Activated naive CD8-positive, alpha-beta T cell treated with anti-CD3 and anti-CD28 coated beads, Interleukin-2, amount 10 ng/mL, durations not matched to agents 7 days and 5 days (primary cell): ENCODE results near the gene RPS2. TPM values are rescaled to one million over a fixed set of nuclear protein-coding genes. Genes with fewer than 3 reads are reported as not detected.

Source experiments
- total RNA-seq, 2 experiments: library from RNA; stranded (reverse); gene quantifications; one replicate each; pipeline ENCODE4 v1.2.3, GENCODE V29; 2021

Gene RPS2
- total RNA-seq, 2 experiments from 2014 or later = 2,404 to 2,409 TPM

Other genes starting within 250 kb of the RPS2 start
- gene NME3, start 193.3 kb downstream of the RPS2 start, total RNA-seq = 10 to 100 TPM; 58.1 to 60.9 TPM
- 10 to 100 TPM; 28.7 to 36.3 TPM for gene EME2, start 192.0 kb downstream of the RPS2 start, total RNA-seq
- gene MRPS34, start 191.7 kb downstream of the RPS2 start, total RNA-seq = 100 to 1,000 TPM in 1 of 2 experiments, 10 to 100 TPM in 1; 91.6 to 103 TPM
- gene SPSB3, start 182.3 kb downstream of the RPS2 start, total RNA-seq = 10 to 100 TPM; 67.8 to 74.1 TPM
- 10 to 100 TPM; 55.6 to 55.9 TPM for gene NUBP2, start 181.9 kb downstream of the RPS2 start, total RNA-seq
- under 1 TPM; 0.23 to 0.55 TPM for gene IGFALS, start 171.1 kb downstream of the RPS2 start, total RNA-seq
- gene HAGH, start 138.0 kb downstream of the RPS2 start, total RNA-seq = 10 to 100 TPM; 48.7 to 51.6 TPM
- 10 to 100 TPM; 12.0 to 12.2 TPM for gene FAHD1, start 137.6 kb downstream of the RPS2 start, total RNA-seq
- gene MEIOB, start 92.7 kb downstream of the RPS2 start, total RNA-seq = not detected
- not detected for gene HS3ST6, start 46.4 kb downstream of the RPS2 start, total RNA-seq
- 10 to 100 TPM; 12.0 to 12.5 TPM for gene MSRB1, start 21.6 kb downstream of the RPS2 start, total RNA-seq
- not detected for gene RPL3L, start 10.1 kb downstream of the RPS2 start, total RNA-seq
- gene NDUFB10, start 5.3 kb downstream of the RPS2 start, total RNA-seq = 100 to 1,000 TPM; 108 to 115 TPM
- not detected for gene RNF151, start 2.0 kb upstream of the RPS2 start, total RNA-seq
- gene TBL3, start 7.2 kb upstream of the RPS2 start, total RNA-seq = 10 to 100 TPM; 29.4 to 30.7 TPM
- 1 to 10 TPM in 1 of 2 experiments, under 1 TPM in 1; 0.58 to 1.8 TPM for gene NOXO1, start 16.6 kb upstream of the RPS2 start, total RNA-seq
- gene GFER, start 19.4 kb upstream of the RPS2 start, total RNA-seq = 10 to 100 TPM; 28.8 to 31.9 TPM
- gene SYNGR3, start 25.1 kb upstream of the RPS2 start, total RNA-seq = 1 to 10 TPM; 2.0 to 2.2 TPM
- 10 to 100 TPM; 67.8 to 77.1 TPM for gene ZNF598, start 45.0 kb upstream of the RPS2 start, total RNA-seq
- under 1 TPM in 1 of 2 experiments, not detected in 1; 0.42 TPM for gene NPW, start 55.0 kb upstream of the RPS2 start, total RNA-seq
- gene NHERF2, start 62.1 kb upstream of the RPS2 start, total RNA-seq = 1 to 10 TPM; 4.2 to 4.3 TPM
- gene NTHL1, start 83.0 kb upstream of the RPS2 start, total RNA-seq = 10 to 100 TPM; 19.4 to 20.7 TPM
- 100 to 1,000 TPM; 113 to 125 TPM for gene TSC2, start 83.2 kb upstream of the RPS2 start, total RNA-seq
- 10 to 100 TPM; 95.5 to 97.3 TPM for gene PKD1, start 171.1 kb upstream of the RPS2 start, total RNA-seq
- gene RAB26, start 183.8 kb upstream of the RPS2 start, total RNA-seq = under 1 TPM; 0.40 to 0.69 TPM
- gene TRAF7, start 191.0 kb upstream of the RPS2 start, total RNA-seq = 10 to 100 TPM; 50.2 to 51.8 TPM
- 1 to 10 TPM in 1 of 2 experiments, under 1 TPM in 1; 0.88 to 1.1 TPM for gene CASKIN1, start 231.8 kb upstream of the RPS2 start, total RNA-seq
- gene MLST8, start 240.6 kb upstream of the RPS2 start, total RNA-seq = 10 to 100 TPM; 32.1 to 33.1 TPM
- 10 to 100 TPM; 17.3 to 18.4 TPM for gene BRICD5, start 246.0 kb upstream of the RPS2 start, total RNA-seq